GM19395 (cell line): ENCODE measurements around the gene NR2F2.
"Not testable (repeated sequence)": the region's sequence is repeated elsewhere in the genome, so short reads cannot be mapped to it uniquely, and the experiment has no call there.

Experiments used
- ATAC-seq: cut with Tn5 transposase; IDR thresholded peaks from one replicate; pipeline ENCODE4 v1.9.1; 2021; ENCODE audit warnings: mild to moderate bottlenecking, moderate library complexity; ENCODE audit not compliant: unreplicated experiment

Gene NR2F2

DNA sequence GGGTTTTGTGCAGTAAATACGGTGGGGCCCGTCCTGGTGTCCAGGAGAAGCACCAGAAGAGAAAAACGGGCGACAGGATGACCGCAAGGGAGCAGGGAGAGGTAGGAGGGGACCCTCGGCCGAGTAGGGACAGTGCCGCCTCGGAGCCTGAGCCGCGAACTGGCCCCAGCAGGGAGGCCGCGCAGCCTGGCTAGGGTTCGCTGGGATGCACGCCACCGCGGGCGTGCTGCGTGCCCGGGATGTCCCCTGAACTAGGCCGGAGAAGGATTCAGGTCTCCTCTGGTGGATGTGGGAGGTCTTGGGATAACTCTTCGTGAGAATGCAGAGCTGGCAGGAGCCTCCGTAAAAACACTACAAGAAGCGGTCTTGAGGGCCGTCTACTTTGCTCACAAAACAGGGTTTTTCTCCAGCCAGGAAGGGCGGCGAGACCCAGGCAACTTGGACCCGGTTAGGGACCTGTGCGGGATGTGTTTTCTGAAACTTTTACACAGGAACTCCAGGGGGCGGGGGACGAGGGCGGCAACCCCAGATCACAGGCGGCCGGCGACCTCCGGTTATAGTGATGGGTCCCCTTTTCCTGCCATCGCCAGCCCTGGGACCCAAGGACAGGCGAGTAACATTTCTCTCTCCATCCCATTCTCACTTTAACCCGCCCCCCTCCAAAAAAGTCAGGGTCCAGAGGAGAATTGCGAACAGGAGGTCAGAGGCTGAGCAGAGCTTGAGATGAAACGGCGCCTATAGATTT, 35.5 kb downstream of the NR2F2 start:
- ATAC-seq: no peak

DNA sequence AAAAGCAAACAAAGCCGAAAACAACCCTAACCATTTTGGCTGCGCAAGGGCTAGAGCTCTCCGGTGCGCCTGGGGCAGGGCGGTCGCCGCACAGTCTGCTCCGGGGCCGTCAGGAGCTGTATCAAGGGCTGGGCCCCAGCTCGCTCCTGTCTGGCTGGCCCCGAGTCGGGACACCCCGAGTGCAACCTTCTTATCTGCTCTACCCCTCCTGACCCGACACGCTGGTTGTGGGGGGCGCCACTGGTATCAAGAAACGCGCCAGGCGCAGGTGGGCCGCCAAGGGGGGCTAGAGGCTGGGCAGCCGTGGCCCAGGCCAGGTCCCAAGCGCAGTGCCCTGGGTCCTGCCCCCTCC, 36.0 kb downstream of the NR2F2 start:
- ATAC-seq: no peak

DNA sequence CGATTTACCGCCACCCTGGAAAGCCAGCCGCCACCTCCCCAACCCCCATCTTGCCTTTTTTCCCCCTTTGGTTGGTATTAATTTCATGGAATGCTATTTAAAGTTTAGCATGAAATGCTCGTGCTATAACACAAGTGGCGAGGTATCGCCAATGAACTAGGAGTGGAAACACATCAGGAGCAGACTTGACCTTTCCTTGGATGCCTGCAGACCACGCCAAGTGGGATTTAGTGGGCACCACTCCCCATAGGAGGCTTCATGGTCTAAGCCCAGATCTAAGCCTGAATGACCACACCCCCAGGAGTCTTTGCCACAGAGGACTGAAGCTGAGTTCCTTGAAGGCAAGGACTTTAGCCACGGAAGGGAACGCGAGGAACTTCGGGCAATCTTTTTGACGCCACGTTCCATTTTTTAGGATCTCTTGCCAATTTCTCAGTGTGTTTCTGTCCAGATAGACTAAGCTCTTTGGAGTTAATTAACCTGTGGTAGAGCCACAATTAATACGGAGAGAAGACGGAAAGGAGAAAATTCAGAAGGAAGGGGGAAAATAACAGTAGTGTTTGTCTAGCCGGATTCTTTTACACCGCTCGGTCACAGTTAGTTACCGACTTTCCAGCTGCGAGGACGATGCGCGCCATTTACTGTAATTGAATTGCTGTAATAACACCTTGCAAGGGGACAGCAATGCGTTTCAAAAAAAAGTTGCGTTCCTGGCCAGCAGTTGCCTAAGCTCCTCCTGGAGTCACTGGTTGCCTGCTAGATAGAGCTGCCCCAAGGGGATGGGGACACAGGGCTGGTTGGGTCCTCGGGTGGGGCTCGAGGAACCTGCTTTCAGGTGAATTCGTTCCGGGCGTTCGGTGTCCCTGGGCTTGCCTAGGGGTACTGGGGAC, 37.1 kb downstream of the NR2F2 start:
- no peak for ATAC-seq

DNA sequence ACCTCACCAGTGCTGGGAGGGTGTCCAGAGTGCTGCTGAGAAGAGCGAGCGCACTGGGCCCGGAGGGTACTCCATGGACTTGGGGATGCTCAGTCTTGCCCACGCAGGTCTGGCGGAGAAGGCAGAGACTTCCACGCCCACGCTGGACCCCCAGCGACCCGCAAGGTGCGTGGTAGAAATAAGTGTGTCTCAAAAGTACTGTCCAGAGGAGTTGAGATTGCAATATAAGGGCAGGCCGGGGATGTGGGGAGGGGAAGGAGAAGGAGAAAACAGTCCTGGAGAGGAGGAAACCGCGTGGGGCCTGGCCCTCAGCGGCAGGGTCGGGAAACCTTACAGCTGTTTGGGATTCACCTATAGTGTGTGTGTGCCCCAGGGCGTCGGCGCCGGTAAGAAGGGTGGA, 38.9 kb downstream of the NR2F2 start:
- ATAC-seq: no peak

DNA sequence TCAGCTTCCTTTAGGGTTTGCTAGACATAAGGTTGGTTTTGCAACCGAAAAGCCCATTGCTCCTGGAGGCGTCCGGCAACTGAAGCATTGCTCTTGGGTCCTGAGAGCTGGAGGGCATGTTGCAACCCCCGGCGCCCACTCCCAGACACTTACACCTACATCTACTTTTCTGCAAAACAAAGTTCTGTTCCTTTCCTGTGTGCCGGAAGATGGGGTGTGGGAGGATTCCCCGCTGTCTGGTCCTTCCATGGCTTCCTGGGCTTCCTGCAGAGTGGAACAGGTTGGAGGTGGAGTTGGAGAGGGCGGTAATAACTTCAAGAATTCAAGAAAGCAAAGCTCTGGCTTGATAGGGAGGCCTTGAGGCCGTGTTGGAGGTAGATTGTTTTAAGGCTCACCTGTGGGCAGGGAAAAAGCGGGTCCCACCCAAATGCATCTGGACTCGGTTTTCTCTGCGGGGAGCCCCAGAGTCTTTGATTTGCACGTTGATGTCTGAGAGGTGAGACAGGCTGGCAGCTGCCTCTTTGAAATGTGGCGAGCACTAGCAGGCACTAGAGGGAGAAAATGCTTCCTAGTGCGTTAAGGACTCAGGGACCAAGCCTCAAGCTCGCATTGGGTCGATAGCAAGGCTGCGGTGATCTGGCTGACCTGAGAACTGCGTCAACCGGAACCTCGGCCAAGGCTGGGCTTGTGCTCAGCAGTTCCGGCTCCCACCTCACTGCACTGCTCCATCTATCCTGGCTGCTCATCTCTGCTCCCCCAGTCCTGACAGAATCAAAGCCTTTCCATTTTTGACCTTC, 39.5 kb downstream of the NR2F2 start:
- no peak for ATAC-seq

DNA sequence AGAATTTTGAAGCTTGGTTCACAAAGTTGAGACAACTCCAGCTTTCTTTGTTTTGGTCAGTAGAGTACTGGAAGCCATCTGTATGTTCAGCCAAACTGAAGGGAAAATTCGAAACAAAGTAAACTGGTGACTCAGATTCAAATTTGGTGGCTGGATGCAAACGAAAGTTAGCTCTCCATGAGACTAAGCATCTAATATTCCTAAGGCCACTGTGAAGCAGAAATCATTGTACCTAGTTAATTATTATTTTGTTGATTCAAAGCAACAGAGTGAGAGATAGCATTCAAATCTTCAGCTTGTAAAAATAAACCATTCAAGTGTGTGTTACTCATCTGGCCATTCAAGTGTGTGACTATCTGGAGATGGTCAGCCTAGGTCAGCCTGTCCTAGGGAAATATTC, 42.1 kb downstream of the NR2F2 start:
- no peak for ATAC-seq

DNA sequence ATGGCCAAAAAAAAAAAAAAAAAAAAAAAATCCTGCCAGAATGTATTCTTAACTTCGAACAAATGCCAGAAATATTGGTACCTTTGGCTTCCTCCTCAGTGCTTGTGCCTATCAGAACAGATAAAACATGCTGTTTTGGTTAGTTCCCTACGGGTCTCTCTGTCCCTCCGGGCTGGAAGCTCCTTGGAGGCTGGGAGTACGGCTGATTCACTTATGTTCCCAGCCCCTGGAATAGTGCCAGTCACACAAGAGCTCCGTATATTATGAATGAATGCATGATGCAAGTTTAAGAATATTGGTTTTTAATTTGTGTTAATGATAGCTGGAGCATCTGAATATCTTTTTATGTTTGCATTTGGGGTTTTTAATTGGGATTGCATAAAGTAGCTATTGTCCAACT, 44.0 kb downstream of the NR2F2 start:
- ATAC-seq: no peak

DNA sequence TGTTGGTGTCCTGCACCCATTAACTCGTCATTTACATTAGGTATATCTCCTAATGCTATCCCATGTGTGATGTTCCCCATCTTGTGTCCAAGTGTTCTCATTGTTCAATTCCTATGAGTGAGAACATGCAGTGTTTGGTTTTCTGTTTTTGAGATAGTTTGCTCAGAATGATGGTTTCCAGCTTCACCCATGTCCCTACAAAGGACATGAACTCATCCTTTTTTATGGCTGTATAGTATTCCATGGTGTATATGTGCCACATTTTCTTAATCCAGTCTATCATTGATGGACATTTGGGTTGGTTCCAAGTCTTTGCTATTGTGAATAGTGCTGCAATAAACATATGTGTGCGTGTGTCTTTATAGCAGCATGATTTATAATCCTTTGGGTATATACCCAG, 49.1 kb downstream of the NR2F2 start:
- not testable (repeated sequence) for ATAC-seq

DNA sequence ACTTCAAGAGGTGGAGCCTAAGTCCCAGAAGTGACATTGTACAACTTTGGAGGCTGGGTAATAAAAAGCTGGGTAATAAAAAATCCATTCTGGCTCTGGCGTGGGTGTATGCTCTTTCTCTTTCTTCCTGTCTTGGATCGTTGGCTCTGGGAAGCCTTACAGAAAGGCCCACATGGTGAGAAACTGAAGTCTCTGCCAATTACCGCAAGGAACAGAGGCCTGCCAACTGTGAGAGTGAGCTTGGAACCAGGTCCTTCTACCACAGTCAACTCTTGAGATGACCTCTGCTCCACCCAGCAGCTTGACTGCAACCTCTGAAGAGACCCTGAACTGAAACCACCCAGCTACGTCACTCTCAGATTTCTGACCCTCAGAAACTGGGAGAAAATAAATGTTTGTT, 51.0 kb downstream of the NR2F2 start:
- ATAC-seq: no peak

DNA sequence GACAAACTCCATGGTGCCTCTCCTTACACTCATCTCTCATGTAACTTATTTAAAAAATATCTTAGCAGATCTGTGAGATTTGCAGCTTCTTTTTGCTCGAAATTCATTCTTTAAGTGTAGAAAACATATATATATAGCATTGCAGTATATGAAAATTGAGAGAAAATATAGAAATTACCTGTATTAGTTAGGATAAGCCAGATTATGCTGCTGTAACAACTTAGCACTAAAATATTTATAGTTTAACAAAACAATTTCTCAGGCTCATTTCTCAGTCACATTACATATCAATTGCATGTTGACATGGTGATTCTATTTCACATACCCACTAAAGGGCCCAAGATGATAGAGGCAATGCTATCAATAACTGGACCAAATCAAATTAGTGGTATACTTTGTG, 54.7 kb downstream of the NR2F2 start:
- no peak for ATAC-seq

DNA sequence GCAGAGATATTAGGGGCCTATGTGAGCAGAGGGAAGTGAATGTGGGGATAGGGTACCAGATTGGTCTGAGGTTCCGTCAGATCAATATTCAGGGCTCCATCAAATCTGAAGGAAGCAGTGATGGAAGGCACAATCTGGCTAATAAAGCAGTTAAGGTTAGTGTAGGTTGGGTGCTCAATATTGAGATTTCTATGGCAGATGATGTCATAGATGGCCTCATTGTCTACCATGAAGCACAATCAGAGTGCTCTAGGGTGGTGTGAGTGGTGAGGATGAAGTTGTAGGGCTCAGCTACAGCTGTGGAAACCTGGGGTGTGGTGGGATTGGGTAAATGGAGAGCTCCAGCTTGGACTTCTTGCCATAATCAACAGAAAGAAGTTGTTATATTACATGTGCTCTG, 58.2 kb downstream of the NR2F2 start:
- ATAC-seq: no peak
